ENCODE results near the gene XXYLT1.

Gene XXYLT1

GRCh38 chr3:195154793-195155535 is 116.0 kb downstream of the XXYLT1 start:
- no peak overlapping the region for H3K4me3 ChIP-seq (replicated peaks in 1 of 2; ENCODE audit: low read depth in 2 of 2, low read length in 2 of 2)
- TF ChIP-seq CTCF (IDR thresholded peaks at IDR 0.05; ENCODE audit: low read depth, low read length) = no peak
- DNase-seq (ENCODE audit: low read depth in 2 of 2) = peak; percentile 97

GRCh38 chr3:195154111-195154791 is 116.7 kb downstream of the XXYLT1 start:
- H3K4me3 ChIP-seq (replicated peaks in 1 of 2; ENCODE audit: low read depth in 2 of 2, low read length in 2 of 2) = no peak overlapping the region
- peak in 1 of 2 donors; percentile 87 for DNase-seq (ENCODE audit: low read depth in 2 of 2)
- TF ChIP-seq CTCF (IDR thresholded peaks at IDR 0.05; ENCODE audit: low read depth, low read length) = no peak

- no peak for TF ChIP-seq CTCF (IDR thresholded peaks at IDR 0.05; ENCODE audit: low read depth, low read length)
- no peak overlapping the region for H3K4me3 ChIP-seq (replicated peaks in 1 of 2; ENCODE audit: low read depth in 2 of 2, low read length in 2 of 2)
- DNase-seq (ENCODE audit: low read depth in 2 of 2) = peak in 1 of 2 donors; percentile 43
Measured at GRCh38 chr3:195153653-195154052, 117.3 kb downstream of the XXYLT1 start.

DNA sequence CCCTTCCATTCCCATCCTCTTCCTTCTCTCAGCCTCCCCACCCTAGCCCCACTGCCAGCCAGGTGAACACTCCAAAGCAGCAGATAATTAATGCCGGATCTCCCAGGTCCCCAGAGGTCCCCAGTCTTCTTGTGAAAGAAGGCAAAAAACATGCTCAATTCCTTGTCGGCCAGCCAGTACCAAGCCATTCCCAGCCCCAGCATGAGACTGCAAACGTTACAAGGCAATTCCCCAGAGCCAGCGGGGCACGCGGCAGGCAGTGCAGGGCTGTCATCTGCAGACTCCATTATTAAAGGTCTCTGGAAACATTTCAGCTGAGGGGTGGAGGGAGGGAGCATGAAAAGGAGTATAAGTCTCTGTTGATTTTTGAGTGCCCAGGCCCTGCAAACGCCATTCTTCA is 117.8 kb downstream of the XXYLT1 start:
- no peak overlapping the region for H3K4me3 ChIP-seq (replicated peaks in 1 of 2; ENCODE audit: low read depth in 2 of 2, low read length in 2 of 2)
- DNase-seq (ENCODE audit: low read depth in 2 of 2) = peak in 1 of 2 donors; percentile 53
- no peak for TF ChIP-seq CTCF (IDR thresholded peaks at IDR 0.05; ENCODE audit: low read depth, low read length)

DNA sequence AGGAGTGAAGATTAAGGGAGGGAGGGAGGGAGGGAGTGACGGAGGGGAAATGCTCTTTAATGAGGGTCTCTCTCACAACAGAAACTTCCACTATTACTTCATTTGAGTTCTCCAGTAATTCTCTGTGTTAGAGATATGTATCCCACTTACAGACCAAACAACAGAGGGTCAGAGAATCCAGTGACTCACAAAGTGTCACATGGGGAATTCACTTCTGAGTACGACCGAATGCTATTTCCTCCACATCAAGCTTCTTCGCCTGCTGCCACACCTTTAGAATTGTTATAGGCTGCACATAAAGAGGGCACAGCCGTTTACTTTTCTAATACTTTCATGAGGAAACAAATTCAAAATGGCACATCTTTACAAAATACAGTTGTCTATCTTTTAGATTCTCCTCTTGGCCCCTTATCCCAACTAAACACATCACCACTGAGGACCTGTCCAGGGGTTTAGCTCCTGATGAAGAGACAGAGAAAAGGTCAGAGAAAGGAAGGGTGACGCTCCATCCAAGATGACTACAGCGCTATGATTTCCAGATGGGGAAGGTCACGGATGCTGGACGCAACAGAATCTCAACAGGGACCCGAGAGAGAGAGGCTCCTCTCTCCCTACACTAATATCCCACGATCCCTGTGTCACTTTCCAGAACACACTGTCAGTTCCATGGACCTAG is 119.0 kb downstream of the XXYLT1 start:
- TF ChIP-seq CTCF (IDR thresholded peaks at IDR 0.05; ENCODE audit: low read depth, low read length) = no peak
- peak; percentile 56 to 97 for DNase-seq (ENCODE audit: low read depth in 2 of 2)
- H3K4me3 ChIP-seq (replicated peaks in 1 of 2; ENCODE audit: low read depth in 2 of 2, low read length in 2 of 2) = no peak overlapping the region

- no peak overlapping the region for H3K4me3 ChIP-seq (replicated peaks in 1 of 2; ENCODE audit: low read depth in 2 of 2, low read length in 2 of 2)
- DNase-seq (ENCODE audit: low read depth in 2 of 2) = peak in 1 of 2 donors; percentile 16
- no peak for TF ChIP-seq CTCF (IDR thresholded peaks at IDR 0.05; ENCODE audit: low read depth, low read length)
Measured at GRCh38 chr3:195151402-195151801, 119.6 kb downstream of the XXYLT1 start.

Measured in cardiac fibroblast (primary cell).